HG02623 (cell line): ENCODE measurements around the gene SEMA3G.

ENCODE experiments used
- ATAC-seq: cut with Tn5 transposase; IDR thresholded peaks from one replicate; pipeline ENCODE4 v1.9.1; 2021; ENCODE audit warnings: moderate library complexity; ENCODE audit not compliant: unreplicated experiment

Gene SEMA3G

DNA sequence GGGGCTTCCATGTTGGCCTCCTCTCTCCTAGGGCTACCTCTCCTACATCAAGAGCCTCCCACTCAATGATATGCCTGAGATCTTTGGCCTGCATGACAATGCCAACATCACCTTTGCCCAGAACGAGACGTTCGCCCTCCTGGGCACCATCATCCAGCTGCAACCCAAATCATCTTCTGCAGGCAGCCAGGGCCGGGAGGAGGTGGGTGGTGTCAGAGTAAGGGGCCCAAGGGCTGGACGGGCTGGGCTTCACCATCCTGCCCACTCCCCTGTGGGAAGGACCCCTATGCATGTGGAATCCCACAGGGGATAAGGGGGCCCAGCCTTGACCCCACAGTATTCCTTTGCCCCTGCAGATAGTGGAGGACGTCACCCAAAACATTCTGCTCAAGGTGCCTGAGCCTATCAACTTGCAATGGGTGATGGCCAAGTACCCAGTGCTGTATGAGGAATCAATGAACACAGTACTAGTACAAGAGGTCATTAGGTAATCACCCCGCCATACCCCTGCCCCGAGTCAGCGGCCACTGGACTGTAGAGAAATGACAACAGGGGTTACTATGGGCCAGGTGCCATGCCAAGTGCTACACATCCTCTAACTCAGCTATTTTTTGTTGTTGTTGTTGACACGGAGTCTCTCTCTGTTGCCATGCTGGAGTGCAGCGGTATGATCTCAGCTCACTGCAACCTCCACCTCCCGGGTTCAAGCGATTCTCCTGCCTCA, 47.1 kb downstream of the SEMA3G start:
- no peak for ATAC-seq

DNA sequence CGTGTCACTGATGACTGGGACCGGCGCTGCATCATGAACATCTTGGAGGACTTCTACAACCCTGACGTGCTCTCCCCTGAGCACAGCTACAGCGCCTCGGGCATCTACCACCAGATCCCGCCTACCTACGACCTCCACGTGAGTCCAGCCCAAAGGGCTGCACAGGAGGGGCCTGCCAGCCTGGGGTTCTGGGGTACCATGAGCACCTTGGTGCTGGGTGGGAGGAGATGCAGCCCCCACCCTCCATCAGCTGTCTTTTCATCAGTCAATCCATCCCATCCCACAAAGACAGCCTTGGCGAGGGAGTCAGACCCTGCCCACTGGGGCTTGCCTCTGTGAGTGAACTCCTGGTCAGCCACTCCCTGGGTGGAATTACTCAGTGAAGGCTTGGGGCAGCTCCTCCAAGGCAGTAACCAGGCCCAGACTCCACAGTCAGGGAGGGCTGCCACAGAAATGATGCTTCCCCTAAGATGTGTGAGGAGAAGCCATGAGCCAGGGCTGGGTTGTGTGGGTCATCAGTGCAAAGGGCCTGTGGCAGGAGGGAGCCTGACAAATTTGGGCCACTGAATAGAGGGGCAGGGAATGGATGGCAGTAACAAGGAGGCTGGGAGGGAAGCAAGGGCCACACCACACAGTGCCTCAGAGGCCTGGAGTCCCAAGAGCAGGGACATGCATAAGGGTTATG, 47.9 kb downstream of the SEMA3G start:
- no peak for ATAC-seq

DNA sequence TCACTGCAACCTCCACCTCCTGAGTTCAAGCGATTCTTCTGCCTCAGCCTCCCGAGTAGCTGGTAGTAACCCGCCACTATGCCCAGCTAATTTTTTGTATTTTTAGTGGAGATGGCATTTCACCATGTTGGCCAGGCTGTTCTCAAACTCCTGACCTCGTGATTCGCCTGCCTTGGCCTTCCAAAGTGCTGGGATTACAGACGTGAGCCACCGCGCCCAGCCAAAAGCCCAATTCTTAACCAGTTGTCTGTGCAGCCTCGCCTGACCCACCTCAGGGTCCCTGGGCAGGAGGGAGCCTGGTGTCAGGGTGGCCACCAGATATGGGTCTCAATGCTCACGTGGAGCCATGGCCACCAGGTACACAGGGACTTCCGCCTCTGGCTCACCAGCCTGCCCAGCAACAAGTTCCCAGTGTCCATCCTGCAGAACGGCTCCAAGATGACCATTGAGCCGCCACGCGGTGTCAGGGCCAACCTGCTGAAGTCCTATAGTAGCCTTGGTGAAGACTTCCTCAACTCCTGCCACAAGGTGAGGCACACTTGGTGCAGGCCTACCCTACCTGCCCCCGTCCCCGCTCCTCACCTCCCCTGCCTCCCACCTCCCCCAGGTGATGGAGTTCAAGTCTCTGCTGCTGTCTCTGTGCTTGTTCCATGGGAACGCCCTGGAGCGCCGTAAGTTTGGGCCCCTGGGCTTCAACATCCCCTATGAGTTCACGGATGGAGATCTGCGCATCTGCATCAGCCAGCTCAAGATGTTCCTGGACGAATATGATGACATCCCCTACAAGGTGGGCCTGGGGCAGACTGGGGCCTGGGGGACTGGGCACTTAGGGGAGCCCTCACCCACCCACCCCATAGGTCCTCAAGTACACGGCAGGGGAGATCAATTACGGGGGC, 48.6 kb downstream of the SEMA3G start:
- no peak for ATAC-seq

DNA sequence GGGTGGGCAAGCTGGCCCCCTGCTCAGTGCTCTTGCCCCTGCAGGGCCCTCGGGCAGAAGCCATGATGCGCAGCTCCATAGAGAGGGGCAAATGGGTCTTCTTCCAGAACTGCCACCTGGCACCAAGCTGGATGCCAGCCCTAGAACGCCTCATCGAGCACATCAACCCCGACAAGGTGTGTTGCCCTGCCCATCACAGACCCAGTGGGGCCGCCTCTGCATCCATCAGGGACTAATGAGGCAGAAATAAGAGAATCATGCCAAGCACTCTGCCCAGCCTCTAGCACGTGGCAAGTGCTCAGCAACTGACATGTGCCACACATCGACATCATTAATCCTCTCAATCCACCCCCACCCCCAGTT, 49.4 kb downstream of the SEMA3G start:
- ATAC-seq = no peak

DNA sequence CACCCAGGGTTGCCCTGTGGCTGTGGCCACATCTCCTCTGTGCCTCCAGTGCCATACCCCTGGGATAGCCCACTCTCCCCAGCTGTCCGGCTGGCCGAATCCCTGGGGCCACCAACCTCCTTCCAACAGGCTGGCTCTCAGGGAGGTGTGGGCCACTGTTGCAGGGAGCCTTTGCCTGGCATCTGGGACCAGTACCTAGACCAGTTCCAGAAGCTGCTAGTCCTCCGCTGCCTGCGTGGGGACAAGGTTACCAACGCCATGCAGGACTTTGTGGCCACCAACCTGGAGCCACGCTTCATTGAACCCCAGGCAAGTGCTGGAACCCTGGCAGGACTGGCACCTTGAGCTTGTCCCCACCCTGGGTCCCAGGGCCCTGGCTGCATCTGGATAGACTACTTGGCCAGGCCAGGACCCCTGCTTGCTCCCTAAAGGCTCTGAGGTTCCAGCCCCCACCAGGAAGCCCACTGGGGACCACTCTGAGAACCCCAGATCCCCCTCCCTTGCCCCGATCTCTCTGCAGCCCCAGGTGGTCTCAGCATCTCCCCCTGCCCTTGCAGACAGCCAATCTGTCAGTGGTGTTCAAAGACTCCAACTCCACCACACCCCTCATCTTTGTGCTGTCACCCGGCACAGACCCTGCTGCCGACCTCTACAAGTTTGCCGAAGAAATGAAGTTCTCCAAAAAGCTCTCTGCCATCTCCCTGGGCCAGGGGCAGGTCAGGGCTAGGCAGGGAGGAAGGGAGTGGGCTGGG, 50.0 kb downstream of the SEMA3G start:
- ATAC-seq = no peak

DNA sequence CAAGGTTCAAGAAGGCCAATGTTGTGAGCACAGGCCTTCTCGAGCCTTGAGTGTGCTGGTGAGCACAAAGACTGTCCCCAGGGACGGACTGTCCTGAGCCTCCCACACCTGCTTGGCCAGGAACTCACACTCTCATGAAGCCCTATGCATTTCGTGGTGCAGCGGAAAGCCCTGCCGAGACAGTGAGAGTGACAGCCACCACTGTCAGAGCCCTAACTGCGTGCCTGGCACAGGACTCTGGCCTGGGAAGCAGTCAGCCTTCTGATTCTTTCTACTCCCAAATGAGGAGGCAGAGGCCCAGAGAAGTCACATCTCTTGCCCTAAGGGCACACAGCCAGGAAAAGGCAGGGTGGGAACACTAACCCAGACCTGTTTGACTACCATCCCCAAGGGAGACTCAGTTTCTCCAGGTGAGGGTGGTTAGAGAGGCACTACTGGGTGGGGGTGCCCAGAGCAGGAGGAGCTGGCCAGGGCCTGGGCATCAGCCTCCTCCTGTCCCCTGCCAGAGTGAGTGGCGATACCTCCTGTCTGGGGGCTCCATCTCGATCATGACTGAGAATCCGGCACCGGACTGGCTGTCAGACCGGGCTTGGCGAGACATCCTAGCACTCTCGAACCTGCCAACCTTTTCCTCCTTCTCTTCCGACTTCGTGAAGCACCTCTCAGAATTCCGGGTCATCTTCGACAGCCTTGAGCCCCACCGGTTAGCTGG, 50.8 kb downstream of the SEMA3G start:
- no peak for ATAC-seq

DNA sequence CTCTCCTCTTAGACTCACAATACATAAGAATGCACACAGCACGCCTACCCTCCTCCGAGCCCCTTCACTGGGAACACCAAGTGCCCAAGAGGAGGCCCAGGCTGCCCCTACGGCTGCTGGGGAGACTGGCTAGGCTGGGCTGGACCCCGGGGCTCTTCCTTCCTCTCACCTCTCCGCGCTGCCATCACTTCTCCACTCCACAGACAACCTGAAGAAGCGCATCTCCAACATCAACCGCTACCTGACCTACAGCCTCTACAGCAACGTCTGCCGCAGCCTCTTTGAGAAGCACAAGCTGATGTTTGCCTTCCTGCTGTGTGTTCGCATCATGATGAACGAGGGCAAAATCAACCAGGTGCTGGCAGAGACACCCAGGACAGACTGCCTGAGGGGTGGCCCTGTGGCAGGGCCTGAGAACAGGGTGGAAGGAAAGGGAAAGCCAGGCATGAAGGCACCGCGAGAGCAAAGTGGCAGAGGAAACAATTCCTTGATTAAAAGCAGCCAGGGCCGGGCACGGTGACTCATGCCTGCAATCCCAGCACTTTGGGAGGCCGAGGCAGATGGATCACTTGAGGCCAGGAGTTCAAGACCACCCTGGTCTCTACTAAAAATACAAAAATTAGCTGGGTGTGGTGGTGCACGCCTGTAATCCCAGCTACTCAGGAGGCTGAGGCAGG, 51.6 kb downstream of the SEMA3G start:
- ATAC-seq = no peak

DNA sequence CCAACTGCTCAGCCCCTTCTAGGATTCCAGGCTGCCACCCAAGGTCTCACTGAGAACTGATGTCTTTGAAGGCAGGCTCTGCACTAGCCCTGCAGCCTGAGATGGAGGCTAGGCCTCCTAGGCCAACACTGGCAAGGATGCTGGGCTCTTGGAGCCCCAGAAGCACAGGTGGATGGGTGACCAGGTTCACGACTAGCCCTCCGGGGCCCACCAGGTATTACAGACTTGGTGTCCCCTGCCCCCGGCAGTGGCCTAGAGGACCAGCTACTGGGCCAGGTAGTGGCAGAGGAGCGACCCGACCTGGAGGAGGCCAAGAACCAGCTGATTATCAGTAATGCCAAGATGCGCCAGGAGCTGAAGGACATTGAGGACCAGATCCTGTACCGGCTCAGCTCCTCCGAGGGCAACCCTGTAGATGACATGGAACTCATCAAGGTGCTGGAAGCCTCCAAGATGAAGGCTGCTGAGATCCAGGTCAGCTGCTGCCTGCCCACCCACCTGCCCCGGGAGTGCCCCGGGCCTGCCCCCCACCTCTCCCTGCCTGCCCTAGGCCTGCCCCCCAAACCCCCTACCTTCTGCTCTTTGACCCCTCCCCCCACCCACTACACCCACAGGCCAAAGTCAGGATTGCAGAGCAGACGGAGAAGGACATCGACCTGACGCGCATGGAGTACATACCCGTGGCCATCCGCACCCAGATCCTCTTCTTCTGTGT, 52.5 kb downstream of the SEMA3G start:
- no peak for ATAC-seq

DNA sequence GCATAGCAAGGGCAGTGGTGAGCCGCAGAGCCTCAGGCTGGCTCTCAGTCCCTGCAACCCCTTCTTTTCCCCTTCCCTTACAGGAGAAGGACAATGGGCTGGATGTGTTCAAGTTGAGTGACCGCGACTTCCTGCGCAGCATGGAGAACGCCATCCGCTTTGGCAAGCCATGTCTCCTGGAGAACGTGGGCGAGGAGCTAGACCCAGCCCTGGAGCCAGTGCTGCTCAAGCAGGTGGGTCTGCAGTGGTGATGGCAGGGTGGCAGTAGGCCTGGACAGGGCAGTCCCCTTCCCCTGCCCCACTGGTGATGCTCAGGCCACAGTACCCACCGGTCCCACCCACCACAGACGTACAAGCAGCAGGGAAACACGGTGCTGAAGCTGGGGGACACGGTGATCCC, 53.8 kb downstream of the SEMA3G start:
- ATAC-seq = no peak

DNA sequence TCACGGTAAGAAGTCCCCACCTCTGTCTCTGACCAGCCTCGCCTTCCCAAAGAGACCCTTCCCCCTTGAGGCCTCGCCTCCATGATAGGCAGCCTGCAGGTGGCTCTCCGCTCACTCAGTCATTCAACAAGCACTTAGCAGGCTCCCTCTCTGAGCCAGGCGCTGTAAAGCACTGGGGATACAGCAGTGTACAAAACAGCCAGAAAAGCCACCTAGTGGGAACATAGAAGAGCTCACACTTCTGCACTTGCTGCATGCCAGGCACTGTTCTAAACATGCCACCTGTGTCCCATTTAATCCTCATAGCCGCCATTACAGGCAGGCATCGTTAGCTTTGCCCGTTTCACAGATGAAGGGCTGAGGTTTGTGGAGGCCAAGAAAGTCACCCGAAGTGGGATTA, 56.0 kb downstream of the SEMA3G start:
- ATAC-seq = no peak

DNA sequence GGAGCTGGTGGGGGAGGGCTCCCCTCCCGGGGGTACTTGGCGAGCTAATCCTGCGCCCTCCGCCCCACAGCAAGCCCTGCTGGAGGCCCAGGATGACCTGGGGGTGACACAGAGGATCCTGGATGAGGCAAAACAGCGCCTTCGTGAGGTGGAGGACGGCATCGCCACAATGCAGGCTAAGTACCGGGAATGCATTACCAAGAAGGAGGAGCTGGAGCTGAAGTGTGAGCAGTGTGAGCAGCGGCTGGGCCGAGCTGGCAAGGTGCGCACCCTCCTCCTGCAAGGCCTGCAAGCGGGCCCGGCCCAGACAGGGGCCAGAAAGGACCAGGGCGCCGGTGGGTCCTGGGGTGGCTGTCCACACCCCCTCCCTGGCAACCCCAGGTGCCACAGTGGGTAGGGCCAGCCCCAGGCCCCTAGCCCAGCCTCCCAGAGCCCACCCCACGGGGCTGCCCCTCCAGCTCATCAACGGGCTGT, 56.5 kb downstream of the SEMA3G start:
- no peak for ATAC-seq

DNA sequence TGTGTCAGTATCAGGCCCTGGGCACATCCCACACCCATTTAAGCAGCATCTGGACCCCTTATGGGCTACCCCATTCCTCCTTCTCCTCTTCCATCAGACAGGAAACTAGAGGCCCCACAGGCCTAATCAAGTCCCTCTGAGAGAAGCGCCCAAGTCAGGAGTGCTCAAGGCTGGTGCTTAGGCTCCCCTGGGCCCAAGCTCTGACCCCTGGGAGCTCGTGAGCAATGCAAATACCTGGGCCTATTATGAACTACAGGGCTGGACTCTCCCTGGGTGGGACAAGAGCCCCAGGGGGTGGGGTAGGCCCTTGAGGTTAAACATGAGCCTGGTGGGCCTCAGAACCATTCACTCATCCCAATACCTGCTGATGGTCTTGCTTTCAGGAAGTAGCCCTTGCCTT, 57.4 kb downstream of the SEMA3G start:
- no peak for ATAC-seq

DNA sequence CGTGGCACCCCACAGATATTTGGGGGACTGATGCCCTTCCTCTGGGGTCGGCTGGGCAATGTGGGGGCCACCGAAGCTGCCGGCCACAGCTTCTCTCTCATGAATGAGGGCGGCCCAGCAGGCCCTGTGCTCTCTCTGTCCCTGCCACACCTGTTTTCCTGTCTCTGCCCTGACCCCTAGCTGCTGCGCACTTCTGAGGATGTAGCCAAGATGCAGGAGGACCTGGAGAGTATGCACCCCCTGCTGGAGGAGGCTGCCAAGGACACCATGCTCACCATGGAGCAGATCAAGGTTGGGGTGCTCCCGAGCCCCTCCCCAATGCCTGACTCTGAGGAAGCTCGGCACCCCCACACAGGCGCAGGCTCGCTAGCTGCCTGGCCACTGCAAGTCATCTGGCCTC, 59.7 kb downstream of the SEMA3G start:
- ATAC-seq = no peak

DNA sequence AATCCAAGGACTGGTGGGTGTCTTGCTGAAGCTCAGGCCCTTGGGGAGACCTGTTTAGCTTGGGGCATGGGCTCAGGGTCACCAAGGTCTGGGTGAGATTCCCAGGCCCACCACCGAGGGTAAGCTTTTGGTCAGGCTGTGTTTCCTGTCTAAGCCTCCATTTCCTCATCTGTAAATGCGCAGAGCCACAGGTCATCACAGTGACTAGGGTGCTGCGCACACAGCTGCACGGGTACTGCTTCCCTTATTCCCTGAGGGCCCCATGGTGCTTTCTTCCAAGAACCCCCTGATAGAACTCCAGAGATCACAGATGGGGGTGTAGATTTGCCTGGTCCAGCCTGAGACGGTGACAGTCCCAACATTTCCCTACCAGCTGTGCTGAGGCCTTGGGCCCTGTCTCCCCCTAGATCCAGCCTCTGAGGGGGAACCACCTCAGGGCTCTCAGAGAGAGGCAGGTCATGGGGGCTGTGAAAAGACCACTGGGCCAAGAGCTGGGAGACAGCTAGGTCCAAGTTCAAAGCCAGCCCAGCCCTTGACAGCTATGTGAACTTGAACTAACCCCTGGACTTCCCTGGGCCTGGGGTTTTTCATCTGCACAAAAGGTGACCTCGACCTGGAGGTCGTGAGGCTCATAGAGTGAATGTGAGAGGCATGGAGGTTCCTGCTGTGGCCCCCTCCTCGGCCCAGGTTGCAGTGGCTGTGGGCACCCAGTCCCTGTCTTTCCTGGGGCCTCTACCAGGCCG, 60.7 kb downstream of the SEMA3G start:
- ATAC-seq = no peak

DNA sequence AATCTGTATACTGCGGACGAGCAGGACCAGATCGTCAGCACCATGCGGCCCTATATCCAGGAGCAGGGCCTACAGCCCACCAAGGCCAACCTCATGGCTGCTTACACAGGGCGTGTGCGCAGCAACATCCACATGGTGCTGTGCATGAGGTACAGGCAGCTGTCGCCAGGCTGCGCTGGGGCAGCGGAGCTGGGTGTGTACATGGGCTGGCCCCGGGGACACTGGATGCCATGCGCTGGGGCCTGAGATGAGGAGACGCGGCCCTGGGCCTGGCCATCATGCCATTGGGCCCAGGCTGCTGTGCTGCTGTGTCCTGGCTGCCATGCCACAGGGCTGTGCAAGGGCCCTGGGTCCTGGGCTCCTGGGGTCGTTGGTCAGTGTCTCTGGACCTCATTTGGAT, 61.5 kb downstream of the SEMA3G start:
- ATAC-seq = no peak
